Stimulated activated CD8-positive, alpha-beta memory T cell treated with anti-CD3 and anti-CD28 coated beads, Interleukin-4, amount 100 ng/mL, for 4 hours (primary cell): ENCODE results near the gene KLHL25.

Experiments
- DNase-seq, 2 donors: peaks; one replicate each; pipeline ENCODE4 v3.0.0-alpha.2; 2020; ENCODE audit warnings: low read depth in 2 of 2, low spot score in 1 of 2

Gene KLHL25

DNA sequence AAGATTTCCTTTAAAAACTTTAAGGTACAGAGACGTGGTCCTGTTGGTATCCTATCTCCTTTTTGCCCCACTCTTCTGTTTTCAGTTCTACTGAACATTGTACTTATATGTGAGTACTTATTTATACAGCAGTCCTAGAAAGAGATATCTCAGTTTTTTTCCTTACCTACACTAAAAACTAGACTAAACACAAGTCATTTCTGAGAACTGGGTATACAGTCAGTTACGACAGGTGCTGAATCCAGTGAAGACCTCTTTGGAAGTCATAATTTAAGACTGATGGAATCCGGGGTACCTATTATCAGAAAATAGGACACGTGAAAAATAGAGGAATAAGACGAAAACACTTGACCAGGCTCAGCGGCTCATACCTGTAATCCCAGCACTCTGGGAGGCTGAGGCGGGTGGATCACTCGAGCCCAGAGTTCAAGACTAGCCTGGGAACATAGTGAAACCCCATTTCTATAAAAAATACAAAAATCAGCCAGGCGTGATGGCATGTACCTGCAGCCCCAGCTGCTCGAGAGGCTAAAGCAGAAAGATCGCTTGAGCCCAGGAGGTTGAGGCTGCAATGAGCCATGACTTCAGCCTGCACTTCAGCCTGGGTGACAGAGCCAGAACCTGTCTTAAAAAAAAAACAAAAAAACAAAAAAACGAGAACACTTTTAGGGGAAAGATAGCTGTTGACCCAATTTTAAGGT lies 76.3 kb downstream of the KLHL25 start:
- no peak for DNase-seq

DNA sequence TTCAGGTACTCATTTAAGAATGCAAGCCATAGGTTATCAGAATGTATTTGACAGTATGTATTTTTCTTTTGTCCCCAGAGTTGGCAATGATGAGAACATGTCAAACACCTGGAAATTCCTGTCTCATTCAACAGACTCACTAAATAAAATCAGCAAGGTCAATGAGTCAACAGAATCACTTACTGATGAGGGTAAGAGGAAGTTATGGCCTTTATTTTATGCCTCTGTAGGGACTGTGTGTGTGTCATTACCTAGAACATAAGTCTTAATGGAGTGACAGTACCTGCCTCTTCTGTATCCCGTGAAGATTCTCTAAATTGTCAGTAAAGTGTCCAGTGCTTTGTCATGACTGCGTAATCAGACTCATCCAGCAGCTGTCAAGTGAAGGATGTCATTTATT lies 77.5 kb downstream of the KLHL25 start:
- DNase-seq: no peak

DNA sequence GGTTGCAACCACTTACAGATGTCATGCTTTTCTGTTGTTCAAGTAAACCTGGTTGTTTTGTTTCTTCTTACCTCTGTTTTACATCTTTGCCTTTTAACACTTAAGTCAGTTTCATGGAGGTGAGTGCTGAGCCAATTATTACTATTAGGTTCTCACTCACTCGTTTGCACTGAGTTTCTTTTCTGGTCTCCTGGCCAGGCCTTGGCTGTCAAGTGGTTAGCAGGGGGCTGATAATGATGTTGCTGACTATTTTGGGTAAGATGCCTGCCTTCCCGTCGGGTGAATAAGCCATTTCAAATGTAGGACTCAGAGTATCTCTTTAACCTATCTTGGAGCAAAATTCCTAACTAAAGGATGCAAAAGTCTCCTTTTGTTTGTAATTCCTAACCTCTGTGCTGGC lies 78.5 kb downstream of the KLHL25 start:
- DNase-seq: no peak

DNA sequence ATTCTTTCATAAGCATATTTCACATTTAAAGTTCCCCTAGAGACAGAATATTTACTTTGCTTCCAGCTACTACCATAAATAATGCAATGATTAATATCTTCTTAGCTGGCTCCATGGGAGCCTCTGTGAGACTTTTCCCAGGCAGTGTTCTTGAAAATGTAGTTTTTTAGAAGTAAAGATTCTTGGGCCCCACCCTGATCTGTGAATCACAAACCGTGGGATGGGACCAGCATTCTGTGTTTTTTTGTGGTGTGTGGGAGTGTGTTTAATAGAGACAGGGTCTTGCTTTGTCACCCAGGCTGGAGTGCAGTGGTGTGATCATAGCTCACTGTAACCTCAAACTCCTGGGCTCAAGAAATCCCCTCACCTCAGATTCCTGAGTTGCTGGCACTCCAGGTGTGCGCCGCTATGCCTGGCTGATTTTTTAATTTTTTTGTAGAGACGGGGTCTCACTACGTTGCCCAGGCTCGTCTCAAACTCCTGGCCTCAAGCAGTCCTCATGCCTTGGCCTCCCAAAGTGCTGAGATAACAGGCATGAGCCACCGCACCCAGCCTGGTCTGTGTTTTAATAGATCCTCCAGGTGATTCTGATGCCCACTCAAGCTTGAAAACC lies 83.0 kb downstream of the KLHL25 start:
- no peak for DNase-seq

DNA sequence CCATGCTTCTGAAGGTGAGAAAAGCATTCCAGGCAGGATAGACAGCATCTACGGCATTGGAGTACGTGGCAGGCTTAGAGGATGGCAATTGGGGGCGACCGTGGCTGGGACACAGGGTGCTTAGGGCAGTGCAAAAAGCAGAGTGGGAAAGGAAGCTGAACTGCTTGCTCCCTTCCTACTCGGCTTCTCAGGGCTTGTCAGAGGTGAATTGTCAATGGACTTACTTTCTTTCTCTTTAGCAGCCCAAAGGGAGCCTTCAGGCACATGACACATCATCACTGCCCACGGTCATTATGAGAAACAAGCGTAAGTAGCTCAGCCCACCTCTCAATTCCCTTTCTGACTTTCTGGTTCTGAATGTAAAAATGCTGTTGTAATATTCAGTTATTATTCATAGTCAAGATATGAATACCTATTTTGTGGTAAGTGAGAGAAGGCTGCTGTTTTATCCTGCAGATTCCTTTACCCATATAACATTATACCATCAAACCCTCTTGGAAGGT lies 84.3 kb downstream of the KLHL25 start:
- no peak for DNase-seq
